Activated CD4-positive, alpha-beta T cell treated with anti-CD3 and anti-CD28 coated beads for 24 hours (primary cell): Measurements from ENCODE around the gene RHOF.
"Not testable (repeated sequence)": the region's sequence is repeated elsewhere in the genome, so short reads cannot be mapped to it uniquely, and the experiment has no call there.

ENCODE experiments used
- DNase-seq, 2 donors: peaks; one replicate each; pipeline ENCODE4 v3.0.0-alpha.2; 2020; ENCODE audit warnings: low read depth in 2 of 2

Gene RHOF

DNA sequence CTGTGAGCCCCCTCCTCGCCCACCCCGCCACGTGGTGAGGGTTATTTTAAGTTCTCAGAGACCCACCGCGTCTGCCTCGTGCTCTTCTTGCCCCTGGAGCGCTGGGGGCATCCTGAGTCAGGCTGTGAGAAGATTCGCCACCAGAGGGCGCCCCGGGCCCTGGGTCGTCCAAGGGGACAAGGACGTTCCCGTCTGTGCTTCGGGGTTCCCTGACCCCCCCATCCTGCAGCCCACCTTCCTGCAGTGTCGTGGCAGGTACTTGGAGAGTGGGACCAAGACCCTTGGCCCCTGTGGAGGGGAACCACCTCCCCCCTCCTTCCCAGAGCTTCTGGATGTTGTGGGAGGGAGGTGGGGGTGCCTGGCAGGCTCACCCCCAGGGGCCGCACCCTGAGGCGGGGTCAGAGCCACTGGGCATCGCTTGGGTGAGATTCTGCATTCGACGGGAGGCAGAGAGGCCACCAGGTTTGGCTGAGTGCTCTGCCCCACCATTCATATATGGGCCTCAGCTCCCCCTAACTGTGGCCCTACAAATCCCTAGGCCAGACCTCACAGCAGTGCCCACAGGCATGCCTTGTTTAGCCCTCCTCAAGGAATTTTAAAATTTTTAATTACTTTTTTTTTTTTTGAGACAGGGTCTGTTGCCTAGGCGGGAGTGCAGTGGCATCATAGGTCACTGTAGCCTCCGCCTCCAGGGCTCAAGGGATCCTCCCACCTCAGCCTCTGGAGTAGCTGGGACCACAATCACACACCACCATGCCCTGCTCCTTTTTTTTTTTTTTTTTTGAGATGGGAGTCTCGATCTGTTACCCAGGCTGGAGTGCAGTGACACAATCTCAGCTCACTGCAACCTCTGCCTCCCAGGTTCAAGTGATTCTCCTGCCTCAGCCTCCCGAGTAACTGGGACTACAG is 17.0 kb downstream of the RHOF start:
- DNase-seq, result peak; percentile 89 to 94

DNA sequence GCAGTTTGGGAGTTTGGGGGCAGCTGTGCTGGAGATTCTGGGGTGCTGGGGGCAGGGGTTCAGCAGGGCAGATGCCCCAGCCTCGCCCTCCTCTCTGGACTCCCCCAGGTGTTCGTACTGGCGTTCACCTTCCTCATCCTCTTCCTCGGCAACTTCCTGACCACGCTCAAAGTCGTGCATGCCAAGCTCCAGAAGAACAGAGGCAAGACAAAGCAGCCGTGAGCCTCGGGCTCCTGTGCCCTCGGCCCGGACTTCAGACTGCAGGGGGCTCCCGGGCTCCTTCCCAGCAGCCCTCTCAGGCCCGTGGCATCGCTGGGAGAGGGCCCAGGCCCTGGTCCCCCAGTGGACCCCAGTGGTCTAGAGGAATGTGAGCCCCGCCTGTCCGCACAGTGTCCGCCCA is 18.0 kb downstream of the RHOF start:
- DNase-seq, result no peak

DNA sequence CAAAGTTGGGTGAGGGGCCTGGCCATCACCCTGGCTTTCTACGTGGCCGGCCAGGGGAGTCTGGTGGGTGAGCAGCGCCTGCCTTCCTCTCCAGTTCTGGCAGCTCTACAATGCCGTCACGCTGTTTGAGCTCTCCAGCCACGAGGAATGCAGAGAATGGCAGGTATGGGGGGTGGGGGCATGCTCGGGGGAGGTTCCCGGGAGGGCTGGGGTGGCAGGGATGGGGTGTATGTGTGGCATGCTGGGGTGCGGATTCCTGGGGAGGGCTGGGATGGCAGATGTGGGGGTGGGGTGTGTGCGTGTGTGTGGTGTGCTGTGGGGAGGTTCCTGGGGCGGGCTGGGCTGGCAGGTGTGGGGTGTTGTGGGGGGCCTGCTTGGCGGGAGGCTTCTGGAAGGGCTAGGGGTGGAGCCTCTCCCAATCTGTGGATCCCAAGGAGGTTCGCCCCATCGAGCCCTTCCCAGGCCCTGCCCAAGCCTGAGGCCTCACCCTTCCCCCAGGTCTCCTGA is 18.5 kb downstream of the RHOF start:
- no peak for DNase-seq

DNA sequence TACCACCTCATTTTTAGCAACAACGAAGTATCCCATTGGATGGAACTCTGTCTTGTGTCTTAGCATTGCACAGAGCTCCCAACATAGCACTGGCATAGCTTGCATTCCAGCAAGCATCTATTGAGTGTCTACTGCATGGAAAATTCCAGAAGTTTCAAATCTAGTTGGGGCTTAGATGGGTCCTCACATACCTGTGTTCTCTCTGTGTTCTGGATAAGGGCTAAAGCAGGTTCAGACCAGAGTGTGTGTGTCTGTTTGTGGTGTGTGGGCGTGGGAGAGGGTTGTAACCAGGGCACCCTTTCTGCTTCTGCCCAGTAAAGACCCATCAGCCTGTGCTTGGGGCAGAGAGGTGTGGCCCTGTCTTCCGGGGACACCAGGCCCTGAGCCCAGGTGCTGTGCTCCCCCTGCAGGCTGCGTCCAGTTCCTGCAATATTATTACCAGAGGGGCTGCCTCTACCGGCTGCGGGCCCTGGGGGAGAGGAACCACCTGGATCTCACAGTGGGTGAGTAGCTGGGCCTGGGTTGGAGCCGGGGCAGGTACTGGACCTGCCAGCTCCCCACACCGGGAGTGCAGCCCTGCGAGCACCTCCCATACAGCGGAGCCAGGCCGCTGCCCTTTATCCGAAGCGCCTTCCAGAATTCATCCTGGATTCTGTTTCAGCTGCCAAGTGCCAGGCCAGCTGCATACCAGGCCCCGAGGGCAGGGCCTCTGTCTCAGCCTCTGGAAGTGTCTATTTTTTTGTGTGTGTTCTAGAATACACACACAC is 20.3 kb downstream of the RHOF start:
- DNase-seq, result peak in 1 of 2 donors; percentile 75

- no peak for DNase-seq
Measured at GRCh38 chr12:121770813-121771625, 22.5 kb downstream of the RHOF start.

DNA sequence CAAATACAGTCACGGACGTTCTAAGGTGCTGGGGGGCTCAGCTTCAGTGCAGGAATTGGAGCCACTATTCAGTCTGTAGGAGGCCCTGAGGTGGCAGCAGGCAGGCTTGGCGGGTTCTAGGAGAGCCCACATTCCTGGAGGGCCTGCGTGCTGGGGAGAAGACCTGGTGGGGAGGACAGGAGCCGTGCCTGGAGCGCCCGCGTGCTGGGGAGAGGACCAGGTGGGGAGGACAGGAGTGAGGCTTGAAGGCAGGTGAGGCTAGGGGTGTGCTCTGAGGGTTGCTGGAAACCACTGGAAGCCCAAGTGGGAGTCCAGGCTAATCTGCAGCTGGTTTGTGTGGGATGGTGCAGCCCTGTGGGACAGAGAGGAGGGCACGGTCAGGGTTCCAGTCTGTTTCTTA is 23.1 kb downstream of the RHOF start:
- DNase-seq, result no peak

GRCh38 chr12:121769831-121770301 is 23.6 kb downstream of the RHOF start:
- no peak for DNase-seq

DNA sequence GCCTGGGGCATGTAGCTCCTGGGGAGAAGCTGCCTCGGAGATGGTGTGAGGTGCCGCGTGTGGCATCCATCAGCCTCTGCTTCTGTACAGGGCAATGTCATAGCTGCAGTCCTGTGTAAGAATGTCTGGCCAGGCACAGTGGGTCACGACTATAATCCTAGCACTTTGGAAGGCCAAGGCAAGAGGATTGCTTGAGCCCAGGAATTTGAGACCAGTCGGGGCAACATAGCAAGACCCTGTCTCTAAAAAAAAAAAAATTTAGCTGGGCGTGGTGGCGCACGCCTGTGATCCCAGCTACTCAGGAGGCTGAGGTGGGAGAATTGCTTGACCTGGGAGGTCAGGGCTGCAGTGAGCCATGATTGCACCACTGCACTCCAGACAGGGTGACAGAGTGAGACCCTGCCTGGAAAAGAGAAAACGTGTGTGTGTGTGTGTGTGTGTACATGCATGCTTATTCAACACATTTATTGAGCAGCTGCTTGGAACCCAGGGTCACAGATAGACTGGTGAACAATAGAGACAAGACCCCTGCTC is 24.1 kb downstream of the RHOF start:
- DNase-seq, result no peak

GRCh38 chr12:121767525-121768016 is 25.9 kb downstream of the RHOF start:
- no peak for DNase-seq

DNA sequence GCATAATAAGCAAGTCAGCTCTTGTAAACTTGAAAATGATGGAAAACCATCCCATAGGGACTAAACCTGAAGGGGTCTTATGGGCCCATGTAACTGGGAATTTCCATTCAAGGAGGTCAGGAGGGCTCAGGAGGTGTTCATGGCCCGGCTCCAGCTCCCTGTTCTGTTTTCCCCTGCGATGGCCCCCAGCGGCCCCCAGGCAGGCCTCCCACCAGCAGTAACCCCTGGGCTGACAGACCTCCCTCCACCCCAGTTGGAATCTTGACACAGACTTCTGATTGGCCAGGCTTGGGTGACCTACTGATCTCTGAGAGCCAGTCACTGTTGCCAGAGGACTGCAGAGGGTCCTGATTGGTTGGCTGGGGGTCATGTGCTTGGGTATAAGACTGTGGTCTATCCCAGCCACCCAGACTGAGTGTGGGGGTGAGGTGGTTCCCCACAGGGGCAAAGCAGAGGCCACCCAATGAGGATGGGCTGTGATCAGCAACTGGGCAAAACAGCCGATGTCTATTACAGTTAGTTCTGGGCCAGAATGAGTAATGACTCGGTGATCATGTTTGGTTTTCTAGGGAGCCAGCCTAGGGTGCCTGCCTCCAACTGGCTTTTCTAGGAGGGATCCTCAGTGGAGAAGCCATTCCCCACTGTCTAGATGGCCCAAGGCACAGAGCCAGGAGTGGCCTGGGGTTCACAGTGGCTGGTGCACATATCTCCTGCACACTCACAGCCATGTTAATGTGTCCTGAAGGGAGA is 27.0 kb downstream of the RHOF start:
- DNase-seq, result no peak

DNA sequence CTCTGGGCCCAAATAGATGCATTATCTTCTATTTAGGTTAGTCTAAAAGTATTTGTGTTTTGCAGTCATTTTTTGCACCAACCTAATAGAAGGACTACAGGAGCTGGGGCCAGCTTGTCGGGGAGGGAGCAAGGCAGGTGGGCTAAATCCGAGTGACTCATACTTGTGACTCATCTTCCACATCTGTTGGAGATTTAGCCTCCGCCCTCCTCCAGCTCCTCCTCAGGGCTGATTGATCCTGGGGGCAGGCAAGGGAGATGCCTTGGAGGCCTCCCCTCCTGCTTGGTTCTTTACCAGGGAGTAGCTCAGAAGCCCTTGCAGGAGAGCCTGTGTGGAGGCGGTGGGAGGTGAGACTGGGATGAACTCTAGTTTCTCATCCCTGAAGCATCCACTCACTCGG is 27.9 kb downstream of the RHOF start:
- no peak for DNase-seq

GRCh38 chr12:121764808-121765207 is 28.7 kb downstream of the RHOF start:
- no peak for DNase-seq

GRCh38 chr12:121762269-121762668 is 31.2 kb downstream of the RHOF start:
- no peak for DNase-seq

DNA sequence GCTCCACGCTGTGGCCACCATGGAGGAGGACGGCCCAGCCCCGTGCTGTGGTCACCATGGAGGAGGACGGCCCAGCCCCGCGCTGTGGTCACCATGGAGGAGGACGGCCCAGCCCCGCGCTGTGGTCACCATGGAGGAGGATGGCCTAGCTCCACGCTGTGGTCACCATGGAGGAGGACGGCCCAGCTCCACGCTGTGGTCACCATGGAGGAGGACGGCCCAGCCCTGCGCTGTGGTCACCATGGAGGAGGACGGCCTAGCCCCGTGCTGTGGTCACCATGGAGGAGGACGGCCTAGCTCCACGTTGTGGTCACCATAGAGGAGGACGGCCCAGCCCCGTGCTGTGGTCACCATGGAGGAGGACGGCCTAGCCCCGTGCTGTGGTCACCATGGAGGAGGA is 35.0 kb downstream of the RHOF start:
- not testable (repeated sequence) for DNase-seq

DNA sequence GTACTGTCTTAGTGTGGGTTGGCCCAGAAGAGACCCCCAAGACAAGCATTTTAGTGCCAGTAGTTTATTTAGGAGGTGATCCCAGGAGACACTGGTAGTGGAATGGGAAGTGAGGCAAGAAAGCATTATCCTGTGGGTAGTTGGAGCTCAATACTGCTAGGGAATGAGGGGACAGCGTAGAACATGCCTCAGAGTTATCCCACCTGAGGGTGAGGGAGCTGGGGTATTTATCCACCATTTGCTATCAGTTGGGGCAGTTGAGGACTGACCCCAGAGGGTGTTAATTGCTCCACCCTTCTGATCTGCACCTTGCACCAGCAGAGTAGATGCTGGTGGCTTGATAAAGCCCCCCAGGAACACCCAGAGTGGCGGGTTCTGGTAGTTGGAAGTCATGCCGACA is 37.9 kb downstream of the RHOF start:
- no peak for DNase-seq

DNA sequence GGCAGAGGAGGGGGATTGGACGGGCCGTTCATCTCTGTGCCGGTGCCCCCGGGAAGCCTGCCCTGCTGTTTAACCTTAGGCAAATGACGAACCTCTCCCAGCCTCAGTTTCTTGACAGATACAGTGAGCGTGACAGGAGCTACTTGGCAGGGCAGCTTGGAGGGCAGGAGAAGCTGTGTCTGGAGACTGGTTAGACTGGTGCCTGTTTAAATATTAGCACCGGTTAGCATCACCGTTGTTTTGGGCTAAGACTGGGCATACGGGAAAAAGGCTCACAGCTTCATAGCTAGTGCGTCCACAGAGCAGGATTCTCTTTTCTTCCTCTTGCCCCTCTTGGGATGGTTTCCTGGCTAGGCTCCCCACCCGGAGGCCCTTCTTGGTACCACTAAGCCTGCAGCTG is 38.7 kb downstream of the RHOF start:
- no peak for DNase-seq

GRCh38 chr12:121753844-121754264 is 39.6 kb downstream of the RHOF start:
- DNase-seq, result no peak

GRCh38 chr12:121751749-121752351 is 41.6 kb downstream of the RHOF start:
- DNase-seq, result no peak

- DNase-seq, result no peak
Measured at GRCh38 chr12:121751034-121751433, 42.5 kb downstream of the RHOF start.

- no peak for DNase-seq
Measured at GRCh38 chr12:121750507-121750955, 43.0 kb downstream of the RHOF start.
